Activated naive CD4-positive, alpha-beta T cell (primary cell): ENCODE measurements around the gene MAP1B.

ENCODE experiments used
- DNase-seq, 4 experiments: peaks; one replicate each; lab custom pipeline; 2025; lab: John Stamatoyannopoulos, UW

The MAP1B gene

DNA sequence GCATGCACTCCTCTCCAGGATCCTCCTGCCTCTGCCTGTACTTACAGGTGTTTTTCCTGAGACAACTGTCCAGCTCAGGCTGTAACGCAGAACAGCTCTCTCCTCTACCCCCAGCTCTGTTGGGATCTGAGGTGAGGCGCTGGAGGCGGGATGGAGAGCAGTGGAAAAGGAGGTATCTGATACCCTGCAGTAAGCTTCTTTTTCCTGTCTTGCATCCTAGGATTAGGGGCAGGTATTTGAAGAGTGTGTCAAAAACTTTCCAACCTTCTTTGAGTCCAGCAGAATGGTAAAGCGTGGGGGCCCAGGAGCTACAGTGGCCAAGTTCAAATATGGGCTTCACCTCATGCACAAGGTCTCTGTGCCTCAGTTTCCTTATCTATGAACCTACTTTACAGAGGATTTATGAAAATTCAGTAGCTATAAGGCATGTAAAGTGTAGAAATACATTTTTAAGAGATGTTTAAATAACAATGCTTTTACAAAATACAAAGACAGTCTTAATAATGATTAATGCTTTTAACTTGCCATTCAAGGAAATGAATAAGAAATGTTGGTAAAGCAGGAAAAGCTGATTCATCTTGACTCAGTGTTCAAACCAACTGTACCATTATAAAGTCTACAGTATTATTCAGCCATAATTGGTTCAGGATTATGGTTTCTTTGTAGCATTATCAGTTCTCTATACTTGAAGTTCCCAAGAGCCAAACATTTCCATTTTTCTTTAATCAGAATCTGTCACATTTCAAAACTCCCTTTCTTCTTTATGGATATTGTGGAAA is 26.1 kb downstream of the MAP1B start:
- DNase-seq, result no peak

DNA sequence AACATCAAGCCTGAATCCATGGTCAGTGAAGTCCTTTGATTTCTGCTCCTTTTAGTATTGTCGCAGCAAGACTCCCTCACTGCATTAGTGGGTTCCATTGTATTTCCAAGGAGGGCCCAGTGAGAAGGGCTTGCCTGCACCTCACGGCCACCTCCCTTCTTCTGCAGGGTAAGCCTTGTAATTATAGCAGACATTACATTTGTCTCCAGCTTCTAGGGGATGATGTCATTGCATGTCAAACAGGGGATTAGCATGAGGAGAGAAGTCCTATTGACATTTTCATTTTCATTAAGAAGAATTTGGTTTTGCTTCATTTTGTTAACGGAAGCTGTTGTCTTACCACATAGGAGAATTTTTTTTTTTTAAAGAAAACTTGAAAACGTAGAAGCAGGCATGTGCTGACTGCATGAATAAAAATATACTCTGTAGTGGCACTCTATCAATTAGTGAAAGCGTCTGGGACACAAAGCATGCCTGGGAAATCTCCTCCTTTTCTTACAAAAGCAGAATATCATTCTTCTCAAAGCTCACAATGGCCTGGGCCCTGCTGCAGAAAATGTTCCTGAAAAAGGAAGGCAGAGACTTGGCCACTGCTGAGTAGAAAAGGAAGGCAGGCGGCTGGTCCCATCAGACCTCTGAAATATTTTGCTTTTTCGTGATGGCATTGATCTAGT is 27.1 kb downstream of the MAP1B start:
- DNase-seq, result no peak

DNA sequence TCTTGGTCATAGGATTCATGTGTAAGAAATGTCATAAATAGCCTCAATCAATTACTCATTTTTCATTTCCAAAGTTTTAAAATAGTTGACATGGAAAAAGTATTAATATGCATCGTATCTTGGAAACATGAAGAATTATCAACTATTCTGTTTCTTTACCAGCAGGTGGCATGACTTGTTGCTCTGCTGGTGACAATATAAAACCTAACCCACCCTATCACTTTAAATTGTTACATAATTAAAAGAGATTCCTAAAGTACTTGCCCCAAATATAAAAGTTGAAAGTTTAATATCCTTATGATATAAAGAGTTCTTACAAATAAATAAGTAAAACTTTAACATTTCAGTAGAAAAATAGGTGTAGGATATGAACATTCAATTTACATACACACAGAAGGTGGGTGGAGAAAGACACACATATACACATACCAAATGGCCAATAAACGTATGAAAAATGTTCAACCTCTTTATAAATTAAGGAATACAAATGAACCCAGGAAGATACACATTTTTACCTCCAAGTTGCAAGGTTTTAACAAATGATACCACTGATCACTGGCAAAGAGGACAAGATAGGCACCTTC is 30.6 kb downstream of the MAP1B start:
- no peak for DNase-seq

DNA sequence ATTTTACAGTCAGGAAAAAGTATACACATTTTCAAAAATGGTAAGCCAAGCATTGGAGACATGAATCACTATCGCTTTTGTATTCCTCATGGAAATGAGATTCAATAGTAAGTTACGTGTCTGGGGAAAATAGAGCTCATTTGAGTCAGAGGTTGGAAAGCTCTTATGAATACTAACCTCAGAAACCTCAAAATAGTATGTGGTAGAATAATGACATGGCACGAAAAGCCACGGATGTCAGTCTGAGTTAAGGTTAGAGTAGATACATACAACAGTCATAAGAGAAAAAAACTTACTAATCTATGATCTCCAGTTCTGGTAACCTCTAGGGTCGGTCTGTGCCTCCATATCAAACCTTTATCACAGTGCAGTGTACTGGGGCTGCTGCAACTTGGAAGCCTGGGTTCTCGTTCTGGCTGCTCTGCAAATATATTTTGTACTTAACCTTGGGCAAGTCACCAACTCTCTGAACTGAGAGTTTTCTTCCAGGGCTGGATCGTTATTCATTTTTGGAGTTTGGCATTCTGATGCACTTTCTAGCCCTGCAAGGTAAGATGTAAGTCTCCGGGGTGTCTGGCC is 31.8 kb downstream of the MAP1B start:
- DNase-seq, result no peak

DNA sequence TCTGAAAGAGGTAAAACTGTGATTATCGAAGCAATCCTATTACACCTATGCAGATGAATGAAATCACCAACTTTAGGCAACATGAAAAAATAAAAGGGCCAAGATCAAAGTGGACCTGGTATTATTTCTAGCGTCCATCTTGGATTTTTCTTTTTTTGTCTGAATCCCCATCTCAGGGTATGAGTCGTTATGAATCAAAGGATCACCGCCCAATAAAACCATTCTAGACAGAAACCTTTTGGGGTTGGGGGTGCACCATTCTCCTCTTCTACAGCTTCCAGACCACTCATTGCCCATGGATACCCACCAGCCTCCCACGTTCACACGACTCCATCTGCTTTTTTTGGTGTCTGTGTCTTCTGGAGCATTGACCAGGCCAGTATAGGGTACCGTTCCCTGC is 33.4 kb downstream of the MAP1B start:
- no peak for DNase-seq

DNA sequence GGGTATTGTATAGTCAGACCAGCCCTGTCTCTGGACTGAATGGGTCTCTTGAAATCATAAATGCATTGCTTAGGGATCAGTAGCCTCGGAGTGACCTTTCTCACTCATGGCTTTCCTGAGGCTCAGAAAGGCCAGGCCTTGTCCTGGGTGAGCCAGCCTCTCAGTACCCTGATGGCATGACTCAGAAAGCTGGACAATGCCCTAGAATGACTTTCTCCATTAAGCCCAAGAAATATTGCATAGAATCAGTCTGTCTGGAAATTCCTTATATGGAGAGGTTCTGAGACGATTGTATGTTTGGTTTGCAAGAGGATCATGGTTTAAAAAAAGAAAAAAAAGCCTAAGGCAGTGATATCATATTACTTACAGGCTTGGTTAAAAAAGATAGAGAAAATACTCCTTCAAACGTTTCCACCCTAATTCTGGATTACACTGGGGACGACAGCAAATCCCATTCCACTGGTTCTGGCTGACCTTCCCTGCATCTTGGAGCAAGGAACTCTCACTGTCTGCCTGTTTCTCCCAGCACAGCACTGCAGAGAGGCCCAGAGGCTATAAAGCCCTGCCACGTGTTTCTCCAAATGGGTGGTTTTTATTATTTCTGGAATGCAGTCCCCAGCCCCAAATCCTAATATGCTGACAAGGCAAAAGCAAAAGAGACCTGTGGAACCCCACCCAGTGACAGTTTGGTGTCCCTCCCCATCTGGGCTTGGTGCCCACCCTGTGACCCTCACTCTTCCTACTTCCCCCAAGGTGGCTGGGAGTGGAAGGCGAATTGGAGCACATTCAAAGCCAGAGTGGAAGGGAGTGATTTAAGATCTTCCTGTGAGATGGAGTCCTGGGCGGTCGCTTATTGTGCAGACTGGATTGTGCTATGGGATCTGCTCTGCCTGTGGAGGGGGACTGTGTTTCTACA is 34.4 kb downstream of the MAP1B start:
- no peak for DNase-seq

DNA sequence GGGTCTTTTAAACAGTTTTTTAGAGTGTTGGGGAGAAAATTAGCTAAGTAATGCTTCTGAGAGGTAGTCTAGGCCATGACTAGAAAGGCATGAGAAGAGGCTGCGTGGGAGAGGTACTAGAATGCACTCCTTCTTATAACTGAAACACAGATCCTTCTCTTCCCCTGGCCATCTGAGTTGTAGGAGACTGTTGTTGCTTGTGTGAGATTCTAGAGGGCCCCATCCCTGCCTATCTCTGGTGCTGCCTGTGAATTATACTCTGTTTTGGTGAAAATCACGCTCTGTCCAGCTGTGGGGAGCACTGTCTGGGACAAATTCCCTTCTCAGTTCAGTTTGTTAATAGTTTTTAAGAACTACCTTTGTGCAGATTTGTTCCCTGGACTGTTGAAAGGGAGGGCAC is 37.5 kb downstream of the MAP1B start:
- DNase-seq, result no peak

DNA sequence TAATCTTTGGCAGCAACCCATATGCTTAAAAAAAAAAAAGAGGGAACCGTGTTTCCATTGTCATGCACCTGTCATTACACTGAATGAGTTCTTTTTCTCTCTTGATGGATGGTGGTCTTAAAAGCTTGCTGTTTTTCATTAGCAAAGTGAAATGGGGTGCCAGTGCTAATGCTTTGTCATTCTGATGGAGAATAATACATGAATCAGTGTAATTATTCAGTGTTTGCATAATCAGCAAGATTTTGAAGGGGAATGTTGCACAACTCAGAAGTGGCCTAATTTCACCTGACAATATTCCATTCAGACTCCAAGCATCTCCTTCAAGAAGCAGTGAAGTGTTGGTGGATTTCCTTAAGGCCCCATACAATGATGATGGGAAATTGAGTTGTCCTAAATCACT is 38.1 kb downstream of the MAP1B start:
- no peak for DNase-seq

DNA sequence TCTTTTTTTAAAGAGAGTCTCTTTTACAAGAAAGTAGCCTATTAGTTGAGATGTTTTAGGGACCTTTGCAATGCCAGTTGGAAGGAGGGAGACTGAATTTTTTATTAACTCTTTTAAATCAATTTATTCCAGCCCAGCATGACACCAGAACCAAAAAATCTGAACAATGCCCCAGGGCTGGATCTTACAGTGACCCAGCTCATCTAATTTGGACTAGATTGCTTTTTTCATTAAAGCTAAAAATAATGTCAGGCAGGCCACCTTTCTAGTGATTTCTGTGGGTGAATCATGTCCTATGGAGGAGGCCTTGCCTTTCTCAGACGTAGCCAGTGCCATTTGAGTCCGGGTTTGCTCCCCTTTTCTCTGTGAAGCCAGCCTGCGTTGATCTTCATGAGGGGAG is 38.8 kb downstream of the MAP1B start:
- DNase-seq, result no peak

DNA sequence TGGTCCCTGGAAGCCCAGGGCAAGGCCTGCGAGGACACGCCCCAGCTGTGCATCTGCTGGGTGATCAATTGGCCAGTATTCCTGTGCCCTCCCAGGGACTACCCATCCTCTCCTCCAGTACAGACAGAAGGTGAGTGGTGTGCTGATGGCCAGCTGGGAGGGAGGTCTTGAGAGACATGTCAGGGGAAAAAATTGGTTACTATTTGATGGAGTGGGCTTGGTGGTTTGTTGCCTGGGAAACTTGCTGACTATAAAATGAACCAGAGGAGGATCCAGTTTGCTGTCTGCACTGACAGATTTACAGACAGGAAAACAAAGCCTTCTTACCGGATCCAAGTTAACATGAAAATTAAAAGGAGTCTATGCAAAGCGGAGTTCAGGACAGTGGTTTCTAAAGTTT is 40.3 kb downstream of the MAP1B start:
- no peak for DNase-seq

DNA sequence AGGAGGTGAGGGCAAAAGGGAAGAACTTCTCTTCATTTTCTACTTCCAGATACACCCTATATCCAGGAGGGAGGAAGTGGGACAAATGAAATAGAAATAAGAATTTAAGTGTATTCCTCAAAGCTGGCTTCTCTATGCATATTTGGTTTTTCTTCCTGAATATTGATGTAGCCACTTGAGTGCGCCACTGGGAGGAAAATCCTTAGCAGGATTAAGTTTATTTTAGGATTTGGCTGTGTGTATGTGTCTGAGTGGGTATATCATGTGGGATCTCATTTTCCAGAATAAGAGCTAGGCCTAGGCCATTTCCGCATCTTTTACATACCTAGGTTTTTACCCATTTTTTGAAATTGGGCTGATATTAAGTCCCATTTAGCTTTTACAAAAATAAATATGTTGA is 42.5 kb downstream of the MAP1B start:
- DNase-seq, result no peak

DNA sequence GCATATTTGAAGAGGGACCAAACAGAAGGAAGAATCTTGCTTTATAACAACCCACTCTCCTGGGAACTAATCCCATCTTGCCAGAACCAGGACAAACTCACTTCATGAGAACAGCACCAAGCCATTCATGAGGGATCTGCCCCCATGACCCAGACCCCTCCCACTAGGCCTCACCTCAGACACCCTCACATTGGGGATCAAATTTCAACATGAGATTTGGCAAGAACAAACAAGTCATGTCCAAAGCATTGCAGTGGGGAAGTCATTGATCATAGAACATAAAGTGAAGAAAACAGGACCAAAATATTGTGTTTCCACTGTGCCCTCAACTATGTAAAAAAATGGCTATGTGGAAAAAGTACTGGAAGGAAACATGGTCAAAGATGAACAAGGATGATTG is 43.9 kb downstream of the MAP1B start:
- DNase-seq, result no peak

DNA sequence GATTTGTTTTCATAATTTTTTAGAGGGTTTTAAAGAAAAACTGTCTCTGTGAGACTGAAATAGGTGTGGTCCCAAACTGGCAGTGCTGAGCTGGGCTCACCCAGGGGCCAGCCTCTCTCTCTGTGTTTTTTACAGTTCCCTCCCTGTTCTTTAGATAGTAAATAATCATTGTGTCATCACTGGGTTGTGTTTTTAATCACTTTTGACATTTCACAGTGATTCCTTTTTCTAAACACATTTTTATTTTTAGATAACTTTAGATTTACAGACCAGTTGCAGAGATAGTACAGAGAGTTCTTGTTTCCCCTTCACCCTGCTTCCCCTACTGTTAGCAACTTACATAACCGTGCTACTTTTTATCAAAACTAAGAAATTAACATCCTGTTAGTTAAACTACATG is 44.4 kb downstream of the MAP1B start:
- no peak for DNase-seq

DNA sequence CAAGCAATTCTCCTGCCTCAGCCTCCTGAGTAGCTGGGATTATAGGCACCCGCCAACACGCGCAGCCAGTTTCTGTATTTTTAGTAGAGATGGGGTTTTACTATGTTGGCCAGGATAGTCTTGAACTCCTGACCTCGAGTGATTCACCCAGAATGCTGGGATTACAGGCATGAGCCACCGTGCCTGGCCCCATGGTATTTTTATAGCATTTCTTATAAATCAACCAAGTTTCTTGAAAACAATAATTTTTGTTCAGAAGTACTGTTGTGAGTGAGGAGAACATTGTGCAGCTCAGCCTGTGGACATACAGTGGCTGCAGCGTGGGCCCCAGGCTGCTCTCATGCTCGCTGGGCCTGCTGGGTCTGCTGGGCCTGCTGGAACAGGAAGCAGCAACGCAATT is 45.3 kb downstream of the MAP1B start:
- DNase-seq, result no peak

DNA sequence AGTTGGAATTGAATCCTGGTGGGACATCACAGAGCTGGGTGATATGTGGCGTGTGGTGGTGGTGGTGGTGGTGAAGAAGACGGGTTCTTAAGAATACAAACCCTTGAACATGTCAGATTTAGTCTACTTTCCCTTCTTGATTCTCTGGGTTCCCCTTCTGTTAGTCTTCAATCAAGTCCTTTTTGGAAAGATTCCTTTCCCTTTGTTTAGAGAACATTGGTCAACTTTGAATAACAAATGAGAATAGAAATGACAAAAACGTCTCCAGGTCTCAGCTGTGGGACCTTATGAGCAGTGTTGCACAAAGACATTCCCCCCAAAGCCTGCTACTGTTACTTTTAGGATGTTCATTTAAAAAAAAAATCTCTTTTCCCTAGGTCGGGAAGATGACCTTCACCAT is 46.3 kb downstream of the MAP1B start:
- no peak for DNase-seq

DNA sequence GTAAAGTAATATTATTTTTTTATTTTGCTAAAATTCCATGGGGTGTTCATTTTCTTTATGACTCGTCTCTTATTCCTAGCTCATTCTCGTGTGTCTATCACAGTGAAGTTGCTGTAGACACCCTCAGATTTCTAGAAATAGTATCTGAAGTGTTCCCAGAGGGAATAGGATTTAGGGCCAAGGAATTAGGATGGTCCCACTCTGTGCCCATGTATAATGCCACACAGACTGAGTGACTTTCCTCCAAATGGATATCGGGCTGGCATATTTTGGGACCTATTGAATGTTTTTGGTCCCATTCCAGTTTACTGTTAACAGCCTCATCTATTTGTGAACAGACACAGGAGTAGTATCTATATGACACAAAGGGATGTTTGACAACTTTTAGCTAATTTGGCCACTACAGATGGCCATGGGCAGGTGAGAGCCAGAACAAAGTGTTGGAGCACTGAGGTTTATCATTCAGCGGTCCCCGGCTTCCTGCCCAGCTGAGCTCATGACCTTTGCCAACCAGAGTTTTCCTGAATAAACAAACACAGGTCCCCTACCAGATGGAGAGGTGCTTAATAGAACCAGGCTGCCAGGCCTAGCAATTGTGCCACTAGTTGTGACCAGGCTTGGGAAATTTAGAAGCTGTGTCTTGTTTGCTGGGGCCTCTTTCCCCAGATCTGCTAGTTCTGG is 46.9 kb downstream of the MAP1B start:
- no peak for DNase-seq

DNA sequence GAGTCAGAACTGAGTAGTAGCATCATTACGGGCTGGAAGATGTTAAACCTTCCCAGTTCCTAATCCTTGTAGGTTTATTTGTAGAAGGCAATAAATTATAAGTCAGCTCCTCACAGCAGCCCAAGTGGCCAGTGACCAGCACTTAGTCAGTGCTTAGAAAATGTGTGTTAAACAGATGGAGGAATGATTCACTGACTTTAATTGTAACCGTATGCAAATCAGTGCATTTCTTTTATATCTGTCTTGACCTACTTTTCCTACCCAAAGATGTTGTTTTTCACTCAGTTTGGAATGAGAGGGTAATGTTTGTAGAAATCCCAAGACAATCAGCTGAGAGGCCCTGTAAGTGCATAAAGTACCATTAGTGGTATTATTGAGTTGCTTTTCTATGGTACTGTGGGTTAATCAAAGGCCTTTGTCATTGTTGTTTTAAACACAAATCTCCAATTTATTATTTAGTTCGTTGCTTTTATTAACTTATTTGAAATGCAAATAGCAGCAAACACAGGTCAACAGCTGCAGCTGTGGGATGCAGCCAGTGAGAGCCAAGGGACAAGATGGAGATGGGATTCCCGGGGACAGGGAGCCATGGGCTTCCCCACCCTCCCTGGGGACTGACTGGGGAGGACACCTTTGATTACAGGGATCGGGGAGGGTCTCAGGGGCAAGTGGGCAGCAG is 49.8 kb downstream of the MAP1B start:
- no peak for DNase-seq

DNA sequence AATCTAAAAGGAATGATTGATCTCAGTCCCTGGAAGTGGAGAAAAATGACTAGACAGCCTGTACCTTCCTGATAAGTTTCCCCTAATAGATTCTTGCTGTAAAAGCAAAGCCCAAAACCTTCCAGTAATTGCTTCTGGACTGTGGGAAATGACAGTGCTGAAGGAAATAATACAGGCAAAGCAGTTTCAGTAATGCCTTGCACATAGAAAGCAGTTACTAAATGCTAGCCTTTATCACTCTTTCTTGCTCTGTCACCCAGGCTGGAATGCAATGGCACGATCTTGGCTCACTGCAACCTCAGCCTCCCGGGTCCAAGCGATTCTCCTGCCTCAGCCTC is 50.3 kb downstream of the MAP1B start:
- DNase-seq, result no peak

DNA sequence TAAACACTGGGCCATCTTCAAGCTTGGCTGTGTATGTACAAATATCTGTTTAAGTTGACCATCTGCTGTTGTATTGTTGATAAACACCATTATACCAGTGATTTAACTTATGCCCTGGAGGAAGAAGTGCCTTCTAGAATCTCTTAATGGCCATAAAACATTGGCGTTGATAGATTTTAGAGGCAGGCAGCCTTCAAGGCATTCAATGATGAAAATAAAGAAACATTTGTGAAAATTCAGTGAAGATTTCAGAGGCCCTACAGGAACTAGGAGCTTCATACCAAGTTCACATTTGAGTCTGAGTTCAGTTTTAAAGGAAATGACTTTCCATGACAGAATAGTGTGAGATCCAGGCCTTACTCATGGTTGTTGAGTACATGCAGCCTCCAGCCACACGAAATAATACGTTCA is 52.2 kb downstream of the MAP1B start:
- DNase-seq, result no peak

DNA sequence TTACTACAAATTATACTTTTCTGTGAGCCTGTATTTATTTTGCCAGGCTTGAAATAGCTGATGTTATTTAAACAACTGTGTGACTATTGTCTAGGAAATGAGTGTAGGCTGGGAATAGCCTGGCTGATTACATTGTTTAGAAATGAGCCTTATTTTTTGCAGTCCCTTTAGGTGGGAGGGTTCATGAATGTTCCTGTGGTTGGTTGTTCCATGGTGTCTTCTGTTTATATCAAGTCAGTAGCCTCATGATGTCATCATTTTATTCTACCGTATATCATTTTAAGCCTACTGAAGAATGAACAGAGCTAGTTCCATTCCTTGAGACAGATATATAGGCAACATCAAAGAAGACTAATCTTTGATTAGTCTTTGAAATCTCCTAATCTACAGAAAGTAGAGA is 53.1 kb downstream of the MAP1B start:
- no peak for DNase-seq

DNA sequence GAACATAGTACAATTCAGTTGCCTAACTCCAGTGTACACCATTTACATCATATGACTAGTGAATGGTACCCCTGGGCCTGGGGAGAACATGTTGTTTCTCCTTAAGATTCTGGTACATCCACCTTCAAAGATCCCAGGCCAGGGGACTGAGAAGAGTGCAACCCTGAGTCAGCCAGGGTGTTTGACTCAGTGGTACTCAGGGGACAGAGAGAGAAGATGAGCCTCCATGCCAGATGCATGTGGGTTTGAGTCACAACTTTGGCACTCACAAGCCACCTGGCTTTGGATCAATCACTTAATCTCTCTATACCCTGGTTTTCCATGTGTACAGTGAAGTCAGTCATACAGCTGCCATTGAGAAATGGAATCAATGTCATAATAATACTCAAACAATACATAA is 53.7 kb downstream of the MAP1B start:
- DNase-seq, result no peak
